A549 (cell line): ENCODE results near the gene SNX19.

Source experiments
- EP300 ChIP-seq, 2 experiments: fragments of >200 bp; sonication (Bioruptor Twin); formaldehyde crosslinking; IDR thresholded peaks; 2 replicates in 1 of 2; 3 replicates in 1 of 2; pipeline ENCODE4 v1.6.1; 2016 to 2017
- MYC ChIP-seq: IDR thresholded peaks from 2 replicates; pipeline ENCODE4 v1.6.1; 2012; ENCODE audit warnings: mild to moderate bottlenecking, inconsistent platforms, low read length, improper control_type of control experiment, borderline replicate concordance
- POLR2A ChIP-seq: IDR thresholded peaks from 2 replicates; pipeline ENCODE4 v1.6.1; 2012; ENCODE audit warnings: mild to moderate bottlenecking, low read length
- TF ChIP-seq, protein P1 (sequence below): fragments of >200 bp; sonication (Bioruptor Twin); formaldehyde crosslinking; IDR thresholded peaks from 3 replicates; pipeline ENCODE4 v1.5.1; 2016
- TF ChIP-seq, protein P2 (sequence below): fragments of >200 bp; sonication (Bioruptor Twin); formaldehyde crosslinking; IDR thresholded peaks from 2 replicates; pipeline ENCODE4 v1.6.1; 2016

DNA sequence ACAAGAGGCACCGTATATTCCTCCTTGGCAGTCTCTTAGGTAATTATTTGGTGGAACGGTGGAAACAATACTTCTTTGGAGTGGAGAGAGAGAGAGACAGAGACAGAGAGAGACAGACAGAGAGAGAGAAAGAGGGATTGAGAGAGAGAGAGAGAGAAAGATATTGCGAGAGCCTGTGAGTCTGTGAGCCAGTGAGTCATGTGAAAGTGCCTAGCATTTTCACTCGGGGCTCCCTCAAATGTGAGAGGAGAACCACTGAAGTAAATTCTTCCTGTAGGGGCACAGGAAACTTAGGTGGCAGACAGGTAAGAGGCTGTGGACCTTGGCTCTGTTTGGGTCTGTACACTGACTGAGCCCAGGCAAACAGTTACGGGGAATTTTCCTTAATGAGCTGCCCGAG lies 31.6 kb upstream of the SNX19 start:
- TF ChIP-seq, protein P1, sequence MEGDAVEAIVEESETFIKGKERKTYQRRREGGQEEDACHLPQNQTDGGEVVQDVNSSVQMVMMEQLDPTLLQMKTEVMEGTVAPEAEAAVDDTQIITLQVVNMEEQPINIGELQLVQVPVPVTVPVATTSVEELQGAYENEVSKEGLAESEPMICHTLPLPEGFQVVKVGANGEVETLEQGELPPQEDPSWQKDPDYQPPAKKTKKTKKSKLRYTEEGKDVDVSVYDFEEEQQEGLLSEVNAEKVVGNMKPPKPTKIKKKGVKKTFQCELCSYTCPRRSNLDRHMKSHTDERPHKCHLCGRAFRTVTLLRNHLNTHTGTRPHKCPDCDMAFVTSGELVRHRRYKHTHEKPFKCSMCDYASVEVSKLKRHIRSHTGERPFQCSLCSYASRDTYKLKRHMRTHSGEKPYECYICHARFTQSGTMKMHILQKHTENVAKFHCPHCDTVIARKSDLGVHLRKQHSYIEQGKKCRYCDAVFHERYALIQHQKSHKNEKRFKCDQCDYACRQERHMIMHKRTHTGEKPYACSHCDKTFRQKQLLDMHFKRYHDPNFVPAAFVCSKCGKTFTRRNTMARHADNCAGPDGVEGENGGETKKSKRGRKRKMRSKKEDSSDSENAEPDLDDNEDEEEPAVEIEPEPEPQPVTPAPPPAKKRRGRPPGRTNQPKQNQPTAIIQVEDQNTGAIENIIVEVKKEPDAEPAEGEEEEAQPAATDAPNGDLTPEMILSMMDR = no peak
- TF ChIP-seq, protein P2, sequence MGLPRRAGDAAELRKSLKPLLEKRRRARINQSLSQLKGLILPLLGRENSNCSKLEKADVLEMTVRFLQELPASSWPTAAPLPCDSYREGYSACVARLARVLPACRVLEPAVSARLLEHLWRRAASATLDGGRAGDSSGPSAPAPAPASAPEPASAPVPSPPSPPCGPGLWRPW = no peak
- TF ChIP-seq POLR2A = no peak
- TF ChIP-seq MYC = no peak
- no peak for TF ChIP-seq EP300 (IDR thresholded peaks at IDR 0.05)
